Measurements from ENCODE around the gene NOP10.

Gene NOP10

DNA sequence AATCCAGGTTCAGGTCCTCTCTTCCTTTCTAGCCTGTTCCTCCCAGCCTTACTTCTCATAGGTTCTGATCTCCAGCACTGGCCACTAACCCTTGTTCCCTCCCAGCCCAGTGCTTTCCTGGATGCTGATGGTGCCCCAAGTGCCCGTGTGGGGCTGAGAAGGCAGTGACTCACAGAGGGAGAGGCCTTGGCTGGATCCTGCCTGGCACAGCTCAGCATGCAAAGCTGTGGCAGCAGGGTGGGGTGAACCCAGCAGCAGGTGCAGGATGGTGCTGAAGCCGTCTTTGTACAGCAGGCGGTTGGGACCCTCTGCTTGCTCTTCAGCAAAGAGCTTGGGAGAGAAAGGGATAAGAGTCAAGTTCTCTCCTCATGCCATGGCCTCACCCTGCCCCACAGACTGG lies 16.5 kb upstream of the NOP10 start:
- TF ChIP-seq EZH2phosphoT487 (IDR thresholded peaks at IDR 0.05; ENCODE audit: borderline replicate concordance, low read length), result no peak
- TF ChIP-seq, protein P1, sequence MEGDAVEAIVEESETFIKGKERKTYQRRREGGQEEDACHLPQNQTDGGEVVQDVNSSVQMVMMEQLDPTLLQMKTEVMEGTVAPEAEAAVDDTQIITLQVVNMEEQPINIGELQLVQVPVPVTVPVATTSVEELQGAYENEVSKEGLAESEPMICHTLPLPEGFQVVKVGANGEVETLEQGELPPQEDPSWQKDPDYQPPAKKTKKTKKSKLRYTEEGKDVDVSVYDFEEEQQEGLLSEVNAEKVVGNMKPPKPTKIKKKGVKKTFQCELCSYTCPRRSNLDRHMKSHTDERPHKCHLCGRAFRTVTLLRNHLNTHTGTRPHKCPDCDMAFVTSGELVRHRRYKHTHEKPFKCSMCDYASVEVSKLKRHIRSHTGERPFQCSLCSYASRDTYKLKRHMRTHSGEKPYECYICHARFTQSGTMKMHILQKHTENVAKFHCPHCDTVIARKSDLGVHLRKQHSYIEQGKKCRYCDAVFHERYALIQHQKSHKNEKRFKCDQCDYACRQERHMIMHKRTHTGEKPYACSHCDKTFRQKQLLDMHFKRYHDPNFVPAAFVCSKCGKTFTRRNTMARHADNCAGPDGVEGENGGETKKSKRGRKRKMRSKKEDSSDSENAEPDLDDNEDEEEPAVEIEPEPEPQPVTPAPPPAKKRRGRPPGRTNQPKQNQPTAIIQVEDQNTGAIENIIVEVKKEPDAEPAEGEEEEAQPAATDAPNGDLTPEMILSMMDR (IDR thresholded peaks at IDR 0.05; ENCODE audit: low read depth, low read length, poor library complexity, severe bottlenecking), result no peak
- H3F3A ChIP-seq (ENCODE audit: control insufficient read depth, insufficient read depth), result no peaks in the 10 kb centered on the region
- no peaks in the 10 kb centered on the region for H3K9me2 ChIP-seq (replicated peaks; ENCODE audit: control insufficient read depth, low read length)
- no peaks in the 10 kb centered on the region for H3K9me3 ChIP-seq (ENCODE audit: control insufficient read depth, insufficient read depth, low read length)
- H3K27me3 ChIP-seq (ENCODE audit: control insufficient read depth, low read length), result no peaks in the 10 kb centered on the region
- peaks cover 36% of the 10 kb centered on the region for H3K36me3 ChIP-seq (ENCODE audit: control insufficient read depth, low read length)
- H4K20me1 ChIP-seq (ENCODE audit: control insufficient read depth, insufficient read depth, low read depth, low read length), result no peaks in the 10 kb centered on the region
- no peak overlapping the region for H3K4me3 ChIP-seq (ENCODE audit: low read length)
- no peaks in the 10 kb centered on the region for H3K79me2 ChIP-seq (ENCODE audit: control insufficient read depth, low read length)
- no peaks in the 10 kb centered on the region for H3K4me1 ChIP-seq (ENCODE audit: control insufficient read depth, low read length)
- H3K27ac ChIP-seq (ENCODE audit: low read depth, low read length), result no peak overlapping the region
- no peak overlapping the region for H3K4me2 ChIP-seq (ENCODE audit: low read length)

DNA sequence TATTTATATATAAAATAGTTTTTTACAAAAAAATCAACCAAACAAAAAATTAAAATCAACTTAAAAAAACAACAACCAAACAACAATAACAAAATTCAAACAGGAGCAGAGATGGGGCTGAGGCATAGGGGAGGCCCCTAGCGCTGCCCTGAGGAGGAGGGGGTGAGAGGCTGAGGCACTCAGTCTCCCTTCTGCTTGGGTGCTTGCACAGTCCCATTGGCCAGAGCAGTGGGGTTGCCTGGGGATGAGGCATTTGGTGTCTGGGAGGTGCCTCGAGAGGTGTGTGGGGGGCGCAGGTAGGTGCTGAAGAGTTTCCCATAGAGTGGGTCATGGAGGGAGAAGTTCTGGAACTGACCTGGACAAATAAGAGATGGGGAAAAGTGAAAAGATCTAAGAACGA lies 16.0 kb upstream of the NOP10 start:
- Histone ChIP-seq H3F3A (ENCODE audit: control insufficient read depth, insufficient read depth) (no peaks in the 10 kb centered on the region), H3K36me3 (ENCODE audit: control insufficient read depth, low read length) (peaks cover 34% of the 10 kb centered on the region), H3K4me2 (ENCODE audit: low read length) (no peak overlapping the region), H3K4me1 (ENCODE audit: control insufficient read depth, low read length) (no peaks in the 10 kb centered on the region), H3K27ac (ENCODE audit: low read depth, low read length) (no peak overlapping the region), H3K9me3 (ENCODE audit: control insufficient read depth, insufficient read depth, low read length) (no peaks in the 10 kb centered on the region), H3K4me3 (ENCODE audit: low read length) (no peak overlapping the region), H3K79me2 (ENCODE audit: control insufficient read depth, low read length) (no peaks in the 10 kb centered on the region), H3K27me3 (ENCODE audit: control insufficient read depth, low read length) (no peaks in the 10 kb centered on the region), H3K9me2 (replicated peaks; ENCODE audit: control insufficient read depth, low read length) (no peaks in the 10 kb centered on the region), H4K20me1 (ENCODE audit: control insufficient read depth, insufficient read depth, low read depth, low read length) (no peaks in the 10 kb centered on the region)
- TF ChIP-seq, protein P1 (IDR thresholded peaks at IDR 0.05; ENCODE audit: low read depth, low read length, poor library complexity, severe bottlenecking), result no peak
- TF ChIP-seq EZH2phosphoT487 (IDR thresholded peaks at IDR 0.05; ENCODE audit: borderline replicate concordance, low read length), result no peak

GRCh38 chr15:34358367-34358766 lies 15.4 kb upstream of the NOP10 start:
- H3K36me3 ChIP-seq (ENCODE audit: control insufficient read depth, low read length), result peaks cover 30% of the 10 kb centered on the region

More at GRCh38 chr15:34358367-34358766, 15.4 kb upstream of the NOP10 start:
- Histone ChIP-seq H3K79me2 (ENCODE audit: control insufficient read depth, low read length) (no peaks in the 10 kb centered on the region), H3K4me1 (ENCODE audit: control insufficient read depth, low read length) (no peaks in the 10 kb centered on the region), H3K4me2 (ENCODE audit: low read length) (no peak overlapping the region), H3K27ac (ENCODE audit: low read depth, low read length) (no peak overlapping the region), H3K4me3 (ENCODE audit: low read length) (no peak overlapping the region), H3F3A (ENCODE audit: control insufficient read depth, insufficient read depth) (no peaks in the 10 kb centered on the region), H3K9me2 (replicated peaks; ENCODE audit: control insufficient read depth, low read length) (no peaks in the 10 kb centered on the region), H3K9me3 (ENCODE audit: control insufficient read depth, insufficient read depth, low read length) (no peaks in the 10 kb centered on the region), H4K20me1 (ENCODE audit: control insufficient read depth, insufficient read depth, low read depth, low read length) (no peaks in the 10 kb centered on the region), H3K27me3 (ENCODE audit: control insufficient read depth, low read length) (no peaks in the 10 kb centered on the region)
- TF ChIP-seq EZH2phosphoT487 (IDR thresholded peaks at IDR 0.05; ENCODE audit: borderline replicate concordance, low read length), result no peak
- TF ChIP-seq, protein P1 (IDR thresholded peaks at IDR 0.05; ENCODE audit: low read depth, low read length, poor library complexity, severe bottlenecking), result no peak

Data from DOHH2 (cell line).